ENCODE measurements around the gene ADAMTSL1.
"Not testable (repeated sequence)": the region's sequence is repeated elsewhere in the genome, so short reads cannot be mapped to it uniquely, and the experiment has no call there.

Gene ADAMTSL1

GRCh38 chr9:18920141-18921084 is 446.5 kb downstream of the ADAMTSL1 start:
- Histone ChIP-seq H3K9ac (ENCODE audit: low read depth, low read length) (no peak overlapping the region), H3K36me3 (ENCODE audit: insufficient read depth, low read length) (no peaks in the 10 kb centered on the region), H3K4me1 (ENCODE audit: insufficient read depth, low read length) (no peaks in the 10 kb centered on the region), H3K9me3 (ENCODE audit: control insufficient read depth, insufficient read depth, low read length) (no peaks in the 10 kb centered on the region)

DNA sequence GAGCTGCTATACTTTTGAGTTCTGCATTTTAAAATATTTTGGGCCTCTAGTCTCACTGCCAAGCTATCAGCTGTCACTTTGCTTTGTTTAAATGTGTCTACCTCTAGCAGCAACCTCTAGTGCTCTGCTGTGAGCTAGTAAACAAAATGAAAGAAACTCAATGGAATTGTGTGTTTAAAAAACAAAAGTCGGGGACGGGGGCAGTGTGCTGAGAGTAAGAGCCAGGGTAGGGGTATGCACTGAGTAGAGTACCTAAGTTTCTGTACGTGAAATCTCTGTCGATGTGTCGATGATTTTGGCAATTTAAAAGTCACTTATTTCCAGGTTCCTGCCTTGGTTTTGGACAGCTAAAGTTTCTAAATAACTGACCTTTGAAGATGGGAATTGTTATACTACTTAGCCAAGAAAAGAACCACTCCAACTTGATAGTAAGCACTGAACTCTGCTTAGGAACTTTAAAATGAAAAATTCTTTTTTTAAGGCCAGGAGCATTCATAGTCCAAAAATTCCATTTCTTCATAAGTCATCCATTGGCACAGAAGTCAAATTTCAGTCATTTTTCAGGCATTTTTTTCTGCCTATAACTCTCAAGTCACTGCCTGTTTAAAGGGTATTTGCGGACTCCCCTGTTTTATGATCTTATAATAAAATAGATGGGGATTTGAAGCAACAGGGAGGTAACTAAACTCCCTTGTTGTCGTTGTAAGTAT is 447.6 kb downstream of the ADAMTSL1 start:
- Histone ChIP-seq H3K9ac (ENCODE audit: low read depth, low read length) (no peak overlapping the region), H3K9me3 (ENCODE audit: control insufficient read depth, insufficient read depth, low read length) (no peaks in the 10 kb centered on the region), H3K36me3 (ENCODE audit: insufficient read depth, low read length) (no peaks in the 10 kb centered on the region), H3K4me1 (ENCODE audit: insufficient read depth, low read length) (no peaks in the 10 kb centered on the region)

- no peaks in the 10 kb centered on the region for H3K36me3 ChIP-seq (ENCODE audit: insufficient read depth, low read length)
Measured at GRCh38 chr9:18922161-18922885, 448.4 kb downstream of the ADAMTSL1 start.

DNA sequence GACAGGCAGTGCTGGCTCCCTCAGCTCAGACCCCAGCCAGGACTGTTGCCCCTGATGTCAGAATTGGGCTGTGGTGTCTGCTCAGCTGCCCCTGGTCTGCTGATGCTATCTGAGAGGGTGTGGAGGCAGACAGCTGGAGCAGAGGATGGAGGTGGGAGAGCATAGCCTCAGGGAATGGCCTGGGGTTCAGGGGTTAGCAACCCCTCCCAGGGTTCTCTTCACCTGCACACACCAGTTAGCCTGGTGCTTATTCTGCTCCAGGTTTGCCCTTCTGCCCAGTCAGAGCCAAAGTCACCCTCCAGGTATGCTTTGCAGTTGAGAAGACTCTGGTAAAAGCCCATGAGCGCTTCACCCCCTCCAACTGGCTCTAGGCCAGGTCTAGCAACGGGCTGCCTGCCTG is 449.2 kb downstream of the ADAMTSL1 start:
- Histone ChIP-seq H3K9me3 (ENCODE audit: control insufficient read depth, insufficient read depth, low read length) (no peaks in the 10 kb centered on the region), H3K9ac (ENCODE audit: low read depth, low read length) (no peak overlapping the region), H3K36me3 (ENCODE audit: insufficient read depth, low read length) (no peaks in the 10 kb centered on the region), H3K4me1 (ENCODE audit: insufficient read depth, low read length) (no peaks in the 10 kb centered on the region)

More at GRCh38 chr9:18922161-18922885, 448.4 kb downstream of the ADAMTSL1 start:
- Histone ChIP-seq H3K9me3 (ENCODE audit: control insufficient read depth, insufficient read depth, low read length) (no peaks in the 10 kb centered on the region), H3K4me1 (ENCODE audit: insufficient read depth, low read length) (no peaks in the 10 kb centered on the region), H3K9ac (ENCODE audit: low read depth, low read length) (no peak overlapping the region)

- no peaks in the 10 kb centered on the region for H3K4me1 ChIP-seq (ENCODE audit: insufficient read depth, low read length)
- no peaks in the 10 kb centered on the region for H3K36me3 ChIP-seq (ENCODE audit: insufficient read depth, low read length)
- H3K9ac ChIP-seq (ENCODE audit: low read depth, low read length), result no peak overlapping the region
- H3K9me3 ChIP-seq (ENCODE audit: control insufficient read depth, insufficient read depth, low read length), result no peaks in the 10 kb centered on the region
Measured at GRCh38 chr9:18923671-18924430, 449.9 kb downstream of the ADAMTSL1 start.

DNA sequence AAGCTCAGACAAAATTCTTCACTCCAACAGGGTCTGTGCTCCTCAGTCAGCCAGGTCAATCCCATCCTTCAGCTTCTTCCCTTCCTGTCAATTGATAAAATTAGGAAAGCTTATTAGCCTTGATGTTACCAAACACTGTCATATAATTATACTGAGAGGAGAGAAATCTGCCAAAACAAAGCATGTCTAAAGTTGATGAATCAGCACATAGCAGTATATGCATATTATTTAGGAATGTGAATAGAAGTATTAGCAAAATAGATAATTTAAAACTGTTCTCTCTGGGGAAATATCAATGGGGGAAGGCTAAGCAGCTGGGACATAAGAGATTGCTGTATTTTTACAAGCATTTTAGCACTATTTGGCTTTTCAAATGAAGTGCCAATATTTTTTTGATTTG is 451.9 kb downstream of the ADAMTSL1 start:
- H3K4me1 ChIP-seq (ENCODE audit: insufficient read depth, low read length), result no peaks in the 10 kb centered on the region
- H3K36me3 ChIP-seq (ENCODE audit: insufficient read depth, low read length), result no peaks in the 10 kb centered on the region
- H3K9me3 ChIP-seq (ENCODE audit: control insufficient read depth, insufficient read depth, low read length), result no peaks in the 10 kb centered on the region
- H3K9ac ChIP-seq (ENCODE audit: low read depth, low read length), result no peak overlapping the region

DNA sequence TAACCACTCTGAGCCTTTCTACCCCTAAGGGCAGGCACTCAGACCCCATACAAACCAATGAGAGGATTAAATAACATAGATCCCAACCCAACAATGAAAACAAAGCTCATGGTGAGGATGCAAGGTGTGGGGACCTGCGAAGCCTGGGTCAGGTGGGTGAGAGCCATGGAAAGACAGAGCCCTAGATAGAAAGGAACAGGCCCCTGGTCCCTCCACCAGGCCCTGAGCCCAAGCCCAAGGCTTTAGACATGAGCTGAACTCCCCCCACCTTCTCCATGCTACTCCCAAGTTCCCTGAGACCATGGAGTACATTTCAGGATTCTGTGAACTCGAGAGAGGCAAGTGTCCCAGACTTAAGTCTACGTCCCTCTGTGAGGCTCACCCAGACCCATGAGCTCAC is 452.6 kb downstream of the ADAMTSL1 start:
- no peak overlapping the region for H3K9ac ChIP-seq (ENCODE audit: low read depth, low read length)
- H3K9me3 ChIP-seq (ENCODE audit: control insufficient read depth, insufficient read depth, low read length), result no peaks in the 10 kb centered on the region
- H3K4me1 ChIP-seq (ENCODE audit: insufficient read depth, low read length), result no peaks in the 10 kb centered on the region
- no peaks in the 10 kb centered on the region for H3K36me3 ChIP-seq (ENCODE audit: insufficient read depth, low read length)

GRCh38 chr9:18928711-18929110 is 454.8 kb downstream of the ADAMTSL1 start:
- Histone ChIP-seq H3K9me3 (ENCODE audit: control insufficient read depth, insufficient read depth, low read length) (no peaks in the 10 kb centered on the region), H3K9ac (ENCODE audit: low read depth, low read length) (no peak overlapping the region), H3K36me3 (ENCODE audit: insufficient read depth, low read length) (no peaks in the 10 kb centered on the region), H3K4me1 (ENCODE audit: insufficient read depth, low read length) (no peaks in the 10 kb centered on the region)

GRCh38 chr9:18930611-18931010 is 456.7 kb downstream of the ADAMTSL1 start:
- H3K9ac ChIP-seq (ENCODE audit: low read depth, low read length); H3K36me3 ChIP-seq (ENCODE audit: insufficient read depth, low read length); H3K9me3 ChIP-seq (ENCODE audit: control insufficient read depth, insufficient read depth, low read length); H3K4me1 ChIP-seq (ENCODE audit: insufficient read depth, low read length): not testable (repeated sequence)

GRCh38 chr9:18935541-18935940 is 461.6 kb downstream of the ADAMTSL1 start:
- H3K9ac ChIP-seq (ENCODE audit: low read depth, low read length), result no peak overlapping the region
- no peaks in the 10 kb centered on the region for H3K36me3 ChIP-seq (ENCODE audit: insufficient read depth, low read length)
- H3K4me1 ChIP-seq (ENCODE audit: insufficient read depth, low read length), result no peaks in the 10 kb centered on the region
- no peaks in the 10 kb centered on the region for H3K9me3 ChIP-seq (ENCODE audit: control insufficient read depth, insufficient read depth, low read length)

- Histone ChIP-seq H3K9ac (ENCODE audit: low read depth, low read length) (no peak overlapping the region), H3K4me1 (ENCODE audit: insufficient read depth, low read length) (no peaks in the 10 kb centered on the region), H3K36me3 (ENCODE audit: insufficient read depth, low read length) (no peaks in the 10 kb centered on the region), H3K9me3 (ENCODE audit: control insufficient read depth, insufficient read depth, low read length) (no peaks in the 10 kb centered on the region)
Measured at GRCh38 chr9:18936094-18936871, 462.3 kb downstream of the ADAMTSL1 start.

DNA sequence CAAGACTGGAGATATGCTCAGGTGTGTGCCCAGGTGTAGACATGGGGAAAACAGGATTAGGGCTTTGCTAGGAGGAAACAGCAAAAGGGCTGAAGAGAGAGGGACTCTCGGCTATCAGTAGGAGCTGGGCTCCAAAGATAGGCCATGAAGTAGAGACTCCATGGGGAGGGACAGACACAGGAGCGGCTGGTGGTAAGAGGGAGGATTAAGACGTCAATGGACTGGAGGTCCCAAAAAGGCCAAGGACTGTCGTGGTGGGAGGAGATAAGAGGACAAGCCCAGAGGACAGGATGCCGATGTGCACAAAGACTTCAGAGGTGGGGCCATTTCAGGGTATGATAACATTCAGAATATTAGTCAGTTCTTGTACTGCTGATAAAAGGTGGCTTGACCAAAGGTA is 466.0 kb downstream of the ADAMTSL1 start:
- H3K9me3 ChIP-seq (ENCODE audit: control insufficient read depth, insufficient read depth, low read length), result no peaks in the 10 kb centered on the region
- H3K4me1 ChIP-seq (ENCODE audit: insufficient read depth, low read length), result no peaks in the 10 kb centered on the region
- no peak overlapping the region for H3K9ac ChIP-seq (ENCODE audit: low read depth, low read length)
- H3K36me3 ChIP-seq (ENCODE audit: insufficient read depth, low read length), result no peaks in the 10 kb centered on the region

DNA sequence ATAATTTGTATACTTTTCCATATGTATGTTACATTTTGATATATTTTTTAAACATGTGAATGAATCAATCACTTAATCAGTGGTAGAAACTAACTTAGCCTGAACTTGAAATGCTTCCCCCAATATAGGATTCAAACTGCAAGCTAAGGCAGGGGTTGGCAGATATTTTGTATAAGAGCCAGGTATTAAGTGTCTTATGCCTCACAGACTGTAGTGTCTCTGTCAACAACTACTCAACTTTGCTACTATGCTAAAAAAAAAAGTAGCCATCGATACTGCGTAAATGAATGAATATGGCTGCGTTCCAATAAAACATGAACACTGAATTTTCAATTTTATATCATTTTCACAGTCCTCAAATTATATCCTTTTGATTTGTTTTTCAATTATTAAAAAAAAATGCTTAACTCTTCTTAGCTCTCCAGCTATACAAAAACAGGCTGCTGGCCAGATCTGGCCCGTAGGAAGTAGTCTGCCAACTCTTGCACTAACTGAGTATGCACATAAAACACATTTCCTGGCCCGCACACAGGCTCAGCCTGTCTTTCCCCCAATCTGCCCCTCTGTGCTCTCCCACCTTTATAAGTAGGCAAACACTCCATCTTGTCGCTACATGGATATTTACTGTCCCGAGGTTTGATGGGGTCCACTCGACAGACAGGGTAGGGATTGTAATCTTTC is 467.2 kb downstream of the ADAMTSL1 start:
- Histone ChIP-seq H3K4me1 (ENCODE audit: insufficient read depth, low read length) (no peaks in the 10 kb centered on the region), H3K9ac (ENCODE audit: low read depth, low read length) (no peak overlapping the region), H3K9me3 (ENCODE audit: control insufficient read depth, insufficient read depth, low read length) (no peaks in the 10 kb centered on the region), H3K36me3 (ENCODE audit: insufficient read depth, low read length) (no peaks in the 10 kb centered on the region)
